Hippocampal formation (tissue), 2 donors: ENCODE measurements around the gene CGB1.

Source experiments
- DNase-seq, 2 donors: peaks; one replicate each; lab custom pipeline; 2025; lab: John Stamatoyannopoulos, UW

CGB1 gene

DNA sequence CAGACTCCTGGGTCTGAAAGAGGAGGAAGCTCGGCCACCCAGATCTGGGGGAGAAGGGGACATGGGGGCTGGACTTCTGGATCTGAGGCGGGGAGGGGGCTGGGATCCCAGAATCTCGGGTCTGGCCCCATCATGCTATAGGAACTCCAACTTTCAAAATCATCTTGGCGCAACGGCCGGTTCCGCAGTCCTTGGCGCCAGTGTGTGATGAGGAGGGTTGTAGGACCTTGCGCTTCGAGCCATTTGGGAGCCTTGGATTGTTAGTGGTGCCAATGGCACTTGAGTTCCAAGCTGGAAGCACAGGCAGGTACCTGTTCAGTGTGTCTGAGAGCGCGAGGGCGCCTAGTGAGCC is 42.7 kb downstream of the CGB1 start:
- no peak for DNase-seq

DNA sequence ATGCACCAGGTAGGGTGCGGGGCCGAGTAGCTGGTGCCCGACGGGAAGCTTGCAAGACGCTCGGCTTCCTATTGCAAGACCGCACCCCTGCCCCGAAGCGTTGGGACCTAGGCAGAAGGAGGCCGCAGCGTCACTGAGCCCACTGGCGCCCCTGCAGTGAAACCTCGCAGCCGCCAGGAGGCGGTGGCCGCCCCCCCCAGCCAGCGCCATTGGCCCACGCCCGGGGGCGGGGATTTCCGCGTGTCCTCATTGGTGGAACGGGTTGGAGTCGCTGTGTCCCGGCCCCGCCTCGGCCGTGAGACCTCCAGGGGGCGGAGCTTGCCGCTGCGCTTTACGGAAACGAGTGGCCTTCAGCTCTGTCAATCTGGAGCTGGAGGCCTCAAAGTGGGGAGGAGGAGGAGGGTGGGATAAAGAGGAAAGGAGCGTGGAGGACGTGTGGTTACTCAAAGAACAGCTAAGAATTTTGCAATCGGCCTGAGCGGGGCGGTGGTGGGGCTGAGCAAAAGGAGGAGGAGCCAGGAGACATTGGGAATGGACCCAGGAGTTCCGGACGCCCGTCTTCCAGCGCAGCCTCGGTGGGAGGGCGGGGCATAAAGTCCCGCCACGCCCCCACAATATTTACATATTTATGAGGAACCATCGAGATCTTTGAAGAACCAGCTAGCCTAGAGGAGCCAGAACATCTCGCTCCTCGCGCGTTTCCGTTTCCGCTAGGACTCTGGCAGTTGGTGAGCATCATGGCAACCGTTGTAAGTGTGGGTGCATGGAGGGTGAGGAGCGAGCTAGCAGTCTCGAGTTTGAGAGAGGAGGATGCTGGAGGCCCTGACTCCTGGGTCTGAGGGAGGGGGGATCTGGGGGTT is 43.3 kb downstream of the CGB1 start, which contains the start of the genes GYS1 and RUVBL2:
Gene GYS1 (minus strand): TSS at position 135 of the 860 bp plus-strand sequence. CDS start 197 bp downstream, outside the sequence.
Gene RUVBL2 (plus strand): TSS at position 713 of the 860 bp plus-strand sequence. CDS start 25 bp downstream, at position 738.
- peak; percentile 99 for DNase-seq

DNA sequence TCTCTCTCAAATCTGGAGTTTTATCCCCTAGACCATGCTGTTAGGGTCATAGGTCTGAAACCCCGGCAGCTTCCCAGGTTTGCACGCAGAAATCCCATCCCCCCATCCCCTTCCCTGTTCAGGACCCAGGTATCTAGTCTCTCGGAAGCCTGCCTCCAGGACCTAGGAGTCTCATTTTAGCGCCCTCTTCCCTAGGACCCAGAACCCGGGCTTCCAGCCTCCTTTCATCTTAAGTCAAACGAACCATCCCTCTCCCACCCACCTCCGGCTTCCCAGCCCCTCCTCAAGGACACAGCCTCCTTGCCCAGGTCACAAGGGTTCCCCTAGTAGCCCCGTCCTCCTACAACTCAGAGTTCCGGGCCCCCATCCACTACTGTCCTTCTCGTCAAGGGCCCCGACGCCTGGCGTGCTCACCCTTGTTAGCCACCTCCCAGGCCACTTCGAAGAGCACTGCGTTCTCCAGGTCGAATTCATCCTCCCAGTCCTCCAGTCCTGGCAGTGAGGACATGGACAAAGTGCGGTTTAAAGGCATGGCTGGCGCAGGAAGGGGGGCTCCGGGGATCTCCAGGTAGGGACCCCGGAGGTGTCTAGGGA is 44.0 kb downstream of the CGB1 start:
- DNase-seq, result no peak

DNA sequence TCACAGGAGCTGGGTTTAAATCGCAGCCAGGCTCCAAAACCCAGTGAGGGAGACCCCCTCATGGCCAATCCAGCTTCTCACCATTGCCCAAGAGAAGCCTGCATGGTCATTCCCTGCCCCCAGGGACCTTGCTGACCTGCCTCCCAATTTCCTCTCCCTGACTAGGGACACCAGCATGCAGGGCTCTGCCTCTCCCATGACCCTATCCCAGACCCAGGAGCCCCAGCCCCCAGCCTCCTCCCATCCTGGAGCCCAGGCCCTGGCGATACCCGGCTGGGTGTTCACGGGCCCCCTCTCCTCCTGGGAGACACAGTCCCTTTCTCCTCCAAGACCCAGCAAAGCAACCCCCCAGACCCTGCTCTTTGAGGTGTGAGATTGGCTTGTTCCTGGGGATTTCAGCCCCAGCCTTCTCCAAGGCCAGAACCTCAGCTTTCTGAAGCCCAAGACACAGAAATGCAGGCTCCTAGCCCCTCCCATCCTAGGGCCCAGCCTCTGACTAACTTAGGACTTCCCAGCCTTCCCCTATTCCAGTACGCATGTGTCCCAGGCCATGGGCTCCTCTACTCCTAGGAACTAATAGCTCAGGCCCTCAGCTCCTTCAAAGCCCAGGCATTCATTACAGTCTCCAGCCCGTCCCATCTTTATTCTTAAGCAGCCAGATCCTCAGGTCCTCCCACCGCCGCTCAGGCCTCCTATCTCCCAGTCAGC is 44.7 kb downstream of the CGB1 start:
- peak in 1 of 2 donors; percentile 15 for DNase-seq

DNA sequence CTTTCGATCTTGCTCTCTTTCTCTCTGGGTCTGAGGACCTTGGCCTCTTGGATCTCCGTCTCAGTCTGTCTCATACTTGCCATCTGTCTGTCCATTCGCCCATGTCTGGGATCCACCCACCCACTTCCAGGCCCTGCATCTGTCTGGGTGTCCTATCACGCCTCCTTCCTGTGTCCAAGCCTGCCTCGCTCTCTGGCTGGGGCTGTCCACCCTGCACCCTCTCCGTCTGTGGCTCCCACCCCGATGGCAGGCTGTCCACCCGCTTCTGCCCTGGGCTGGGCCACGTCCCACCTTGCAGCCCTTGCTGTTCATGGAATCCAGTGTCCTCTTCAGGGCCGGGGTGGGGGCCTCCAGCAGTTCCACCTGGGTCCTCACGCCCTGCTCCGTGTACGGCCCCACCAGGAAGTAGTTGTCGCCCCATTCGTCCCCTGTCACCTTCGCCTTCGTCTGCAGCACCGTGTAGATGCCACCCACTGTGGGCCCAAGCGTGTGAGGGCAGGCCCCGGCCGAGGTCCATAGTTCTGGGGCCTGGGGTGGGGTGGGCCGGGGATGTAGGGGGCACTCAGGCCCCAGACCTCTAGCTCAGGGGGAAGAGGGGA is 45.6 kb downstream of the CGB1 start:
- DNase-seq, result no peak

DNA sequence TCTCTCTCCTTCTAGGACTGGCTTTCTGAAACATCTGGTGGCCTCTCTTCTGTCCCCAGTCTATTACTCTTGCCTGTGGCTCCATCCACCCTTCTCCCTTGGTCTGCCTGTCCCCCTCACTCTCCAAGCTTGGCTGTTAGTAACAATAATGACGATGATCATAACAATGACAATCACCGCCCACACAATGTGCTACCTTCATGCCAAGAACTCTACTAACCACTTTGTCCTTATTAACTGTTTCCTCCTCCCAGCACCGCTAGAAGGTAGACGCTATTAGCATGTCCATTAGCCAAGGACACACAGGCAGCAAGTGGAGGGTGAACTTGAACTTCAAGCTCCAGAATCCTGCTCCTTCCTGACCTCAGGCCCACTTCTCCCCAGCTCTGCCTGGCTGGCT is 46.3 kb downstream of the CGB1 start:
- no peak for DNase-seq

DNA sequence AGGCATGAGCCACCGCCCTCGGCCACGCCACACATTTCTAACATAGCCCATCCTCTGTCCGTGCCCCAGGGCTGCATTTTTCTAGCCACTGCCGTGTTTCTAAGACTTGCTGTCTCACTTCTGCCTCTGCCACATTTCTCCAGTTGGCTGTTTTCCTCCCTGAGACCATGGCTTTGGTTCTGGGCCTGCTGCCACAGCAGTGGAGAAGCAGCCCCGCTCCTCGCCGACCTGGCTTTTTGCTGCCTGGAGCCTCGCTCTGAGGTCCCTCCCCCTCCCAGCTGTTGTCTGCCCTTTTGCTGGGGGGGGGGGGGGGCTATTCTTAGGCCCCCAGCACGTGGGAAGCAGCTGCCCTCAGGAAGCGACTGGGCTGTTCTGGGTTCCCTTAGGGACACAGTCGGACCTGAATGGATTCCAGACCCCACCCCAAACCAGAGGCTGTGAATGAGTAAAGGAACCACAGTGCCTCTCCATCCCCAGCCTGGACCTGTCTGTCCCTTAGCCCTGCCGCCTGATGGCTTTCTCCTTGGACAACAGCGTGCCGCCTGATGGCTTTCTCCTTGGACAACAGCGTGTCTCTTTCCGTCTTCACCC is 46.9 kb downstream of the CGB1 start:
- peak in 1 of 2 donors; percentile 7 for DNase-seq

DNA sequence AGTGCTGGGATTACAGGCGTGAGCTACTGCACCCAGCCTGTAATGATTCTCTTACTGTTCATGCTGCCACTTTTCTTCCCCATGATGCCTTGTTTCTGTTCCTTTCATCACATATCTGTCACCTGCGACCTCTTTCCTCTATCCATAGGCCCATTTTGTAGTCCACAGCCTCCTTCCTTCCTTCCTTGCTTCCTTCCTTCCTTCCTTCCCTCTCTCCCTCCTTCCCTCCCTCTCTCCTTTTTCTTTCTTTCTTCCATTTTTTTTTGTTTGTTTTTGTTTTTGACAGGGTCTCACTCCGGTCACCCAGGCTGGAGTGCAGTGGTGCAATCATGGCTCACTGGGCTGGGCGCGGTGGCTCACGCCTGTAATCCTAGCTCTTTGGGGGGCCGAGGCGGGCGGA is 47.8 kb downstream of the CGB1 start:
- DNase-seq, result no peak

DNA sequence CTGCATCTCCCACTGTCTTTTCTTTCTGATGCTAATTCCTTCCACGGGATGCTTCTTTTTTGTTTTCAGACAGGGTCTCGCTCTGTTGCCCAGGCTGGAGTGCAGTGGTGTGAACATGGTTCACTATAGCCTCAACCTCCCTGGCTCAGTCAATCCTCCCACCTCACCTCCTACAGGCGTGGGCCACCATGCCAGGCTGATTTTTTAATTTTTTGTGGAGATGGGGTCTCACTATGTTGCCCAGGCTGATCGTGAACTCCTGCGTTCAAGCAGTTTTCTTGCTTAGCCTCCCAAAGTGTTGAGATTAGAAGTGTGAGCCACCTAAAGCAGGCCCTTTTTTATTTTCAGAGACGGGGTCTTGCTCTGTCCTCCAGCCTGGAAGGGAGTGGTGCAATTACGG is 48.4 kb downstream of the CGB1 start:
- DNase-seq, result no peak

DNA sequence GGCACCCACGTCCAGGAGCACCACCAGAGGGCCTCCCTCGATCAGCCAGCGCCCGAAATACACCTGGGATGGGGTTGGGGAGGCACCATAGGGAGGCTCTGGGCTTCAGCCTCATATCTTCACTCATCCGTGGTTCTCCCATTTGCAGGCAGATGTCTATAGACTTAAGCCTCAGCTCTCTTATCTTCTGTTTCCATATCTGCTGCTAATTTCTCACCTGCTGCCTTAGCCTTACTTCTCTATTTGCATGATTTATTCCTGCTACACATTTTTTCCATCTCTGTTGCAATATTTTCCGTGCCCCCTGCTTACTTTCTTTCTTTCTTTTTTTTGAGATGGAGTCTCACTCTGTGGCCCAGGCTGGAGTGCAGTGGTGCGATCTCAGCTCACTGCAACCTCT is 49.4 kb downstream of the CGB1 start:
- DNase-seq, result no peak

DNA sequence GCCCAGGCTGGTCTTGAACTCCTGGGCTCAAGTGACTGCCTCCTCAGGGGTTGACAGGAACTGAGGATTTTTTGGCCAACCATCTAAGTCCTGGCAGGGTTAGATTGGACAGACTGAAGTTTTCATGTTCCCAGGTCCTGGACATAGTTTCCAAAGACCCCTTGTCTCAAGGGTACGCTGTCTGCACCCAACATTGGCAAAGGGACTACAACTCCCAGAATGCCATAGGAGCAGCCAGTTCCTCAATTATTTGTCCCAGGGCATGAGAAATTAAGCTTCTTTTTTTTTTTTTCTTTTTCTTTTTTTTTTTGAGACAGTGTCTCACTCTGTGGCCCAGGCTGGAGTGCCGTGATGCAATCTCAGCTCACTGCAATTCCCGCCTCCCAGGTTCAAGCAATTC is 50.5 kb downstream of the CGB1 start:
- DNase-seq, result no peak

DNA sequence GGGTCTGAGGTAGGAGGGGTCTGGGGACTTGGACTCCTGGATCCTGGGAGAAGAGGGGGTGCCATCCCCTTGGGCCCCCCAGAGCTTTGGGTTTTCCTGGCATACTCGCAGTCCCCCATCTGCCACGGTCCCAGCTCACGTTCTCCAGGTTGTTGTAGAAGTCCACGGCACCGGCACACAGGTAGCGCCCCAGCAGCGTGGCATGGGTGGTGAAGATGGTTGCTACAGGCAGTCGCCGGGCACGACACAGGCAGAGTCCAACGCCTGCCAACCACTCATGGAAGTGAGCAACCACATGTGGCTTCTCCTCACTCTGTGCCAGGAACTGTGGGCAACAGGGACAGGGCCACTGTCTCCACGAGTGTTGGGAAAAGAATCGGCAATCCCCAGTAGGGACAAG is 51.0 kb downstream of the CGB1 start:
- no peak for DNase-seq
